GM19239 (cell line): Measurements from ENCODE around the gene CNTF.

Experiments
- DNase-seq: peaks from one replicate; pipeline ENCODE4 v3.0.0; 2011; ENCODE audit warnings: low spot score; ENCODE audit not compliant: insufficient read length
- FAIRE-seq: peaks from 2 replicates; lab custom pipeline; 2011; peaks lifted over from hg19 to GRCh38; lab: Jason Lieb, UNC

The CNTF gene

DNA sequence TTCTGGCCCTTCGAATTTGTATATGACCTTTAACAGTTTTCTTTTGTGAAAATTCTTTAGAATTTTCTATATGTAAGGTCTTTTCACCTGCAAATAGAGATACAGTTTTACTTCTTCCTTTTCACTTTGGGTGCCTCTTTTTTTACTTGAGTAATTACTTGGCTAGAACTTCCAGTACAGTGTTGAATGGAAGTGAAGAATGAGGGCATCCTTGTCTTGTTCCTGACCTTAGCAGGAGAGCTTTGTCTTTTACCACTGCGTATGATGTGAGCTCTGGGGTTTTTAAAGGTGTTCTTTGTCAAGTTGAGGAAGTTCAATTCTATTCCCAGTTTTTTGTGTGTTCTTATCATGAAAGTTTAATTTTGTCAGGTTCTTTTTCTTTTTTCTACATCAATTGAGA lies 22.0 kb upstream of the CNTF start:
- FAIRE-seq (no peak), DNase-seq (no peak)

DNA sequence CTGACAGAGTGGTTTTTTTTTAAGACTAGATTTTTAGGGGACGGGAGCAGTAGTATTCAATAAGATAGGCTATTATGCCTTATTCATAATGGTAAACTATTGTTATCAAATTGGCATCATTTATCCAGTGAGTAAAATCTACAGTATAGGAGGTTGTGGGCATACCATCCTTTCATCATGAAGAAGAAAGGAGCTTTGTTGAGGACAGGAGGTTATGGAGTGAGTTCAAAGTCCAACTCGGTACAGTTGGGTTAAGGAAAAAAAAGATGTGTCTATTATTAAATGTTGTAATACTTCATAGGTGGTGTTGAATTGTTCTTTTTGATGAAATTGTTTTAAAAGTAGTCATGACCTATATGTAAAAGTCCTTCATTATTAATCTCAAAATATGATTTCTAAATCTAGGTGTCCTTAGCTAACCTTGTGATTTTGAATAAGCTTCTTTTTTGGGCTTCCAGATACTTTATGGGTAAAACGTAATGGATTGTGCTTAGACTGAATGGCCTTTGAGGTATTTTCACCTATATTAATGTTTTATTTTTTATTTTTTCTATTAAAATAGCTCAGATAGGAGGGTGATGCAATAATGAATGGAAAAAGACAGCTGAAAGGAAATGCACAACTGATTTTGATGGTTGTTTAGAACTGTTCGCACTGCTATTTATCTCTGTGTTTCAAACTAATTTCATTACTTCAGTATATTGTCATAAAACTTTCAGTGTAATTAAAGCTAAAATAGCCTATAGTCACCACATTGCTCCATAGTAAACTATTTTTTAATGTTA lies 15.3 kb upstream of the CNTF start:
- DNase-seq (no peak), FAIRE-seq (no peak)

DNA sequence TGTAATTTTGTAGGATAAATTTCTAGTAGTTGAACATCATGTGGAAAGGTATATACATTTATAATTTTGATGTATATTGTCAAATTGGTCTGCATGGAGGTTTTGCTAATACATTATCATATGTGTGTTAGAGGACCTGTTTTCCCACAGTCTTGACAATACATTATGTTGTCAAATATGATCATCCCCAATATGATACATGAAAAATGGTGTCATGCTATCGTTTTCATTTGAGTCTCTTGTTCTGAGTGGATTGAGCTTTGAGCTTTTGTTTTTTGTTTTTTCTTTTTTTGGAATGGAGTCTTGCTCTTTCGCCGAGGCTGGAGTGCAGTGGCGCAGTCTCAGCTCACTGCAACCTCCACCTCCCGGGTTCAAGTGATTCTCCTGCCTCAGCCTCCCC lies 14.1 kb upstream of the CNTF start:
- DNase-seq: no peak
- no peak for FAIRE-seq

DNA sequence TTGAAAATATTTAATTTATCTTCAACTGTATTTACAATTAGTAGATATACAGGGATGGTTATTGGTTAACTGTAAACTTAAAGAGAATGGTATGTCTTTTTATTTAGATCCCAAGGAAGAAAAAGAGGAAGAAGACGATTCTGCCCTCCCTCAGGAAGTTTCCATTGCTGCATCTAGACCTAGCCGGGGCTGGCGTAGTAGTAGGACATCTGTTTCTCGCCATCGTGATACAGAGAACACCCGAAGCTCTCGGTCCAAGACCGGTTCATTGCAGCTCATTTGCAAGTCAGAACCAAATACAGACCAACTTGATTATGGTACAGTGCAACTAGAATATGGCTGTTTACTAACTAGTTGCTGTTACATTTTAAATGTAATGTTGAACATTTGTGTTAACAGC lies 12.7 kb upstream of the CNTF start:
- peak; percentile 45 for FAIRE-seq
- DNase-seq: no peak

DNA sequence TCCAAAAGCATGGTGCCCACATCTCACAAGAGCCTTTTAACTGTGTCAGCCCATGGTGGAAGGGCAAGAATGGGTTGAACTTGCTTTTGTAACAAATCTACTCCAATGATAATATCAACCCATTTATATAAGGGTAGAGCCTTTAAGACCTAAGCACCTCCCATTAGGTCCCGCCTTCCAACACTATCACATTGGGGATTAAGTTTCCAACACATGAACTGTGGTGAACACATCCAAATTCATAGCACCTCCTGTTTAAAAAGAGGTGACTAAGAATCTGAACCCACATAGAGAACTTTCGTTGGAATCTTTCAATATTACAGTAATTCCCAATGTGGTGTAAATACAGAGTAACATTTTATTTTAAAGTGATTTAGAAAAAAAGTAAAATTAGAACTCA lies 9.2 kb upstream of the CNTF start:
- FAIRE-seq (no peak), DNase-seq (no peak)

DNA sequence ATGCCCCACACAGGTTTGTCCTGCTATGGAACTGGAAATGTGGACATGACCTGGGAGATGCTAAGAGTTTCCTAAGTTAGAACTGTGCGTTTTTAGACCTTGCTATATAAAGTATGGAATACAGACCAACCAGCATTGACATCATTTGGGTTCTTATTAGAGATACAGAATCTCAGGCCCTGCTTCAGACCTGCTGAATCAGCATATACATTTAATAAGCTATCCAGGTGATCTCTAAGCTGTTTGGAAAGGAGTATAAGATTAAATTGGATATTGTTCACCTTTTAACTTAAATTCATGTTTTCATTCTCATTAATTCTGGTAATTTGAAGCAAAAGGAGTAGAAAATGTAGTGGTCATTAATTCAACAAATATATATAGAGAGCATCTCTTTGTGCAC lies 6.9 kb upstream of the CNTF start:
- DNase-seq (no peak), FAIRE-seq (no peak)

DNA sequence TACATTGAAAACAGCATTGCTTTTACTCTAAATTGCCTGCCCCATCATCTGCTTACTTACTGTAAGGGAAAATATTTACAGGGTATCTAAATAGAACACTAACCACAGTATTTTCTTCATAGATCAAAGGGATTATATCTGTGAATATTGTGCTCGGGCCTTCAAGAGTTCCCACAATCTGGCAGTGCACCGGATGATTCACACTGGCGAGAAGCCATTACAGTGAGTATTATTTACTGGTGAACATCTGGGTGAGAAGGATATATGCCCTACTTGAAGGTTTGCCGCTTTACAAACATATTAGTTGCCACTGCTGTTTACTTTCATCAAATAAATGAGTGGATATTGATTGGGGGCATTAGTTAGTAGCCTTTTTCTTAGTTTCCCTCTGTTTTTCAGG lies 5.9 kb upstream of the CNTF start:
- FAIRE-seq (no peak), DNase-seq (no peak)

DNA sequence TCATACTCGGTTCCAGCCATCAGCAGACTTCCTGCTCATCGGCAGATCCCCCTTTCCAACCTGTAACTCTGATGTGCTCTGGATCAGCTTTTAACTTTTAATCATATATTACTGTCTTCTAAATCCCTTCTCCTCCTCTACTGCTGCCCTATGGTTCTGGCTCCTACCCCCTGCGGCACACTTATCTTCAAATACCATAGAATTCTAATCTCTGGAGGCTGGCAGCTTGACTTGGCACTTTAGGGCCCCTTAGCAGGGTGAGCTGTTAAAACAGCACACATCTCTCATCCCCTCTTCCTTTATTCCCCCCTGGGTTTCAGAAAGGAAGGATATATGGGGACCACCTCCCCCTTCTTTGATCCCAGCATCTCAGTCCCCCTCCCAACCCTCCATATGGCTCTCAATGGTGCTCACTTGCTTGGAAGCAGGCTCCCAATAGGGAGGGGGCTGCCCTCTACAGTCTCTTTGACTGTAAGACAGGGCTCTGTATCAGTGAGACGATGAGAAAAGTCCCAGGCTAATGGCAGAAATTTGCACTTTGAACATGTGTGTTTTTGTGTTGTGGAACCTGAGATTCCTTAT lies 4.4 kb upstream of the CNTF start:
- FAIRE-seq (no peak), DNase-seq (no peak)

DNA sequence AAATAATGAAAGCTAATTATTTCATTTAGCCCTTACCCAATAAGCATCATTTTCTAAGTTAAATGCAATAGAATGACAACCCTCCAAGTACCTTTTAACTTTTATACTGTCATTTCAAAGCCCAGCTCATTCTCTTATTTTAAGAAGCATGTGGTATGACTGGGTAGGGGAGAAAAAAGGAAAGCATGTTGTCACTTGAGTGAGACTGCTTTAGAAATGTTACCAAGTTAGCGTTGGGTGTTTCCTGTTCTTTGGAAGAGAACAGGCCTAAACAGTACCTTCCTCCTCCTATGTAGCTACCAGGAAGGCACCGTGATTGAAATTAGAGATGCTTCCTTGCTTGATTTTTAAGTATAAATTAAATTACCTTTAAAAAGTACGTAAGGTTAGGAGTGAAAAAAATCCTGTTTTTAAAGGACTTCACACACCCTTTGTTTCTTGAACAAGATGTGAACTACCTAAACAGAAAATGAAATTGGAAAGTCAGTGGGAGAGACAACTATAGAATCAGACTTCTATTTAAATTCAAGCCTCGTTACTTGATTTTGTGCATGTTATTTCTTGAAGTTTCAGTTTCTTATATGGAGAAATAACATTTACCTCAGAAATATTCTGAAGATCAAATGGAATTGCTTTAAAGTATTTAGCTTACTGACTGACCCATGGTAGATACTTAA lies 741 bp upstream of the CNTF start:
- FAIRE-seq (peak; percentile 78), DNase-seq (no peak)

DNA sequence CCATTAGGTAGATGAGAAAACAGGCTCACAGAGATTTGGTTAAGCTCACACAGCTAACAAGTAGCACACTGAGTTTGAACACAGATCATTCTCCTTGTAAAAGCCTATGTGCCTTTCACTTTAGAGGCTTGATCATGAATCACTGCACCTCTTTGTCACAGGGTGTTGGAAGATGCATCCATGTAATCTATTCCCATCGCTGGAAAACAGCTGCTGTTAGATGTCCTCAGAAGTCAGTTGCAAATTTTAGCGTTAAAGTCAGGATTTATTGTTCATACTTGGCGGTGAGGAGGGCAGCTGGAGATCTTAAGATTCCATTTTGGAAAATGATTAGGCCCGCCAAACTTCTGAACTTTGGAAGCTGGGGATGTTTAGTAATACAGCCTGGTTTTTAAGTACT lies 2.6 kb downstream of the CNTF start:
- FAIRE-seq: no peak
- DNase-seq: no peak

DNA sequence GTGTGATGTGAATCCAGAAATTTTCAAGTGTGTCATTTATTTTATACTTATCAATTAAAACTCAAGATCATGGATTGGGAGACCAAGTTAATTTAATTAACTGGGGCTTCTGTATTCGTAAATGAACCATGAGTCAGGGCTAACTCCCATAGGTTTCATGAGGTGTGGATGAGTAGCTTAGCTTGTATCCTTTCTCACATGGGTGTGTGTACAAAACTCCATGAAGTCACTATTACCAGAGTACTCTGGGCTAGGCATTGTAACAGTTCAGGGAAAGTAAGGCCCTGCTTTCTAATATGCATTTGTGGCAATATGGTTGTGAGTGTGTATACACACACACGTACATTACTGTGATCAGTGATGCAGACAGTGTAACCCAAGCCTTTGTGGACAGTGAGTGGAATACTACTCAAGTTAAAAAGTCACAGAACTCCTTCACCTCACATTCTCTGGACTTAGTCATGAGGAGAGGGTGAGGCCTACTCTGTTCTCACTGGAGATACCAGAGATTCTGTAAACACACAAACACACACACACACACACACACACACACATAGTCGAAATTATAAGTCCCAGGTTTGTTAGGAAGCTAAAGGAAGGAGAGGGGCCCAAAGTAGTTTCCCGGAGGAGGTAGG lies 3.5 kb downstream of the CNTF start:
- FAIRE-seq (no peak), DNase-seq (no peak)

DNA sequence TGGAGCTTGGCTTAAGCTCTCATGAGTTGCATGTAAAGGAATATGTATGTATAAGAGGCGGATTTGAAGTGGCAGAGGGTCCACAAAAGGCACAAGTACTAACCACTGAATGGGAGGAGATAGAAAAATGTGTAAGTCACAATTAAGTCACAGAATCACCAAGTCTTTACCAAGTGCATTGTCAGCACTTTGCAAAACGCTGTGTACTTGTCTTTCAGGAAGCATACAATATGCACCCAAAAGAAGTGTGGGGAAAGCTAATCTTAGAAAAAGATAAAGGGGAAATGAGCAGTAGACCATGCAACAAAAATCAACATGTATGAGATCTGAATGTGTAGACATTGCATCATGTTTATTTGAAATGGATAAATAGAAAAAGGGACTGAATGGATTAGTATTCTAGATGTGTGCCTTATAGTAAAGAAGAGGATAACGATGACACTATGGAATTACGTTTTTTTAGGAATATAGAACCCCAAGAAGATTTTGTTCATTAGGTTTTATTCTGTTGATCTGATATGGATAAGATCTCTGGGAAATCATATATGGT lies 4.5 kb downstream of the CNTF start:
- DNase-seq (no peak), FAIRE-seq (no peak)

DNA sequence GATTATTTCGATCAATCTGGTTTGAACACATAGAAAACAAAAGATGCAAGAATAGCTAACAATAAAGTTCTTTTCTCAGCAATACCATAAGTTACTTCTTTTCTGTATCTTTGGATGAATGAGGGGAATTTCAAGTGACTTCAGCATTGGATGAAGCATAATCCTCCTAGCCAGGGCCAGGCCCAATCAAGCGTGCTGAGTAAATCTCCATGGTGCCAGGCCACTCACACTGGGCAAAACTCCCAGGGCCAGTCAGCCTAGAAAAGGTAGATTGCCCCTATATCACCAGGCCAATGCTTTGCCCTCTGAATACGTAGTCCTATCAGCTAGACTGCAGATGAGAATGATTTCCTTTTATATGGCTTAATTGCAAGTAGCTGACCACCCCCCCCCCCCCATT lies 6.0 kb downstream of the CNTF start:
- FAIRE-seq (no peak), DNase-seq (no peak)

DNA sequence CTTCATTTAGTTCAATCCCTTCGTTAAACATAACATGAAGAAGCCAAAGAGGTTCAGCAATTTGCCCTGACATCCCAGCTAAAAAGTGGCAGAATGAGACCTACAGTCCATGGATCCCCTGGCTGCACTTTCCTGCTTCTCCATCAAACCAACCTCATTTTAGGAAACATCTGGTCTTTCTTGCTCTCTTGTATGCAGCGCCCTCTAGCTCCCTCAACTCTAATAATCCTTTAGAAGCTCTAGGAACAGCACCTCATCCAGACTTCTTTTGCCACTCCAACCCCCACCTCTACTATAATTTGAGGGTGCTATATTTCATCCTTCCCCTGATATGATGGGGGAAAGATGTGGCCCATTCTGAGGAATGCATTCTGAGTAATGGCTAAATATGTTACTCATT lies 7.4 kb downstream of the CNTF start:
- FAIRE-seq: no peak
- DNase-seq: peak; percentile 9

DNA sequence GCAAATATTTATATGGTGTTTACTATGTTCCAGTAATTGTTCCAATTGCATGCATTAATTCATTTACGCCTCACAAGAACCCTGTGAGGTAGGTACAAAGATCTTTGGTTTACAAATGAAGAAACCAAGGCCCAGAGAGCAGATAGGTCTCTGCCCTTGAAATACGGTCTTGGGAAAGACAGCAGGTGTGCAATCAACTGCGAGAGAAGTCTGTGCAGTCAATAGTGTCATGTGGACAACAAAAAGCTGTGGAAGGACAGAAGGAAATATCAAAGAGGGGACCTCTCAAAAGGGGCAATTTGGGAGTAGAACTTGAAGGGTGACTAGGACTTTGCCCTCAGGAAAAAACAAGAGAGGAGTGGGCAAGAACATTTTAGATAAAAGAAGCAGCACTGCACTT lies 8.9 kb downstream of the CNTF start:
- FAIRE-seq (no peak), DNase-seq (no peak)

DNA sequence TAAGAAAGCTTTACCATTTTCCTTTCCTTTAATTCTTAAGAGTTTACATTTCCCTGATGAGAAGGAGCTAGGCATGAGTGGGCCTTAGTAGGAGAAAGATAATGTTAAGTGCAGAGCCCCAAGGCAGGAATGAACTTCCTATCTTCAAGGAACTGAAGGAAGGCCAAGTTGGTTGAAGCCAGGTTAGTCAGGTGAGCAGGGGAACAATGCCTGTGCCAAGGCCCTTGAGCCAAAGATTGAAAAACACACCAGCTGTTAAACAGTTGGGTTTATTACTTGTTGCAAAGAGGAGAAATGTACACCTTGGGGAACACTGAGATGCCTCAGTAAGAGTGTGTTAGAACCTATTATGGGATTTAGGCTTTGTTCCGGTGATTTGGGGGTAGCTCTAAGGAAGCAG lies 10.0 kb downstream of the CNTF start:
- DNase-seq (no peak), FAIRE-seq (no peak)

DNA sequence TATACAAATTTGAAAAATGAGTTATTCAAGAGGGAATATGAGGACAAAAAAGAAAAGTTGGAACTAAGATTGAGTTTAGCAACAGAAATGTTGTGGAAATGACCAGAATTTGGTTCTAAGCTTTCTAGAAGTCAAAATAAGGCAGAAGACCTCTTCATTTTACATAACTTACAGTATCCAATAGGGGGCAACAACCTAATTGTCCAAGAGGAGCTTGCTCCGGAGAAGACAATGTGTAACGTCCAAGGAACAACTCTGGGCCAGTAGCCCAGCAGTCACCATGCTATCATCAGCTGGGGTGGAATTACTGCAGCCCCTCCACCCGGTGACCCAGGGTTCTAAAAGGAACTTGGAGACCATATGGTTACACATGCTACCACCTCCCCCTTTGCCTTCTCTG lies 14.1 kb downstream of the CNTF start:
- no peak for FAIRE-seq
- no peak for DNase-seq

DNA sequence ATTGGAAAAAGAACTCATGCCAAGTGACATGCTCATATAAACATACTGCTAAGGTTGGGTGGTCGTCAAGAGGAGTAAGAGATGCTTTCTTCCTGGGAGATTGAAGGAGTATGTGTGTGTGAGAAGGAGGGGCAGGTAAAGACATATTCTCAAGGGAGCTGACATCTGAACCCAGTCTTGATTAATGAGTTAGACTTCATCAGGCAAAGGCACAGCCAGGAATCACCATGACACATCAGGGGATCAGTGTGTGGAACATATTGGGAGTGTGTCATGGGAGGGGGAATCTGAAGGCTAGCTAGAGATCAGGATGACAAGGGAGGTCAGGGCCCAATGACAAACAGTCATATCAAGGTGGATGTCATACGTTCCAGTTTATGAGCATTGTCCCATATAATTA lies 14.9 kb downstream of the CNTF start:
- no peak for DNase-seq
- no peak for FAIRE-seq

DNA sequence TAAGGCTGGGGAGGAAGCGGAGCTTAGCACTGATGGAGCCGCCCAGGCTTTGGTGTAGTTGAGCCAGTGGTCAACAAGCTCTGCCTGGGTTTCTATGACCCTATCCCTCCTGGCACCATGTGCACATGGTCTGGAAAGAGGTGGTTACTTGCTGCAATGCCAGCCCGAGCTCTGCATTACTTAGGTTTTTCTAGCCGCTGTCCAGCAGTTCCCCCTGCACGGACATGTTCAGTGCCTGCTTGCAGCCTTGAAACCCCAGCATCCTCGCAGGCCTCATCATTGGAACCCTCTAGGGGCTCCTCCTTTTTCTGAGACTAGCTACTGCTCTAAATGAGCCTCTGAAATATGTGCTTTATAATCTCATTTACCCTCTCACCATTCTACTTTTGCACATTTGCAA lies 16.6 kb downstream of the CNTF start:
- FAIRE-seq (no peak), DNase-seq (no peak)

DNA sequence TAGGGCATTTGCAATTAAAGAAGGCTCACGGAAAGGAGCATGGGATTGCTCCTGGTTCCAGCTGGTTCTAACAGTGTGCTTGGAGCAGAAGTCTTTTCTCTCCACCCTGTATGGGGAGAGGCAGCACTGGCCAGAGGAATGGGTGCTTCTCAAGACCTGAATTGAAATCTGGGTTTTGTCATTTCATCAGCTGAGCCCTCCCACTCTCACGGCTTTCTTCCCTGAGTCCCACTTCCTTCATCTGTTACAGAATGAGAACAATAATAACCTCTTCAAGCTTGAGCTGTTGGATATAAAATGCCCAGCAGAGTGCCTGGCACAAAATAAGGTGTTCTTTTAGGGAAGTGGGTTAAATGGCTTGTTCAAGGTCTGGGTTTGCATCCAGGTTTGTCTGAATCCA lies 17.2 kb downstream of the CNTF start:
- FAIRE-seq: no peak
- DNase-seq: no peak

DNA sequence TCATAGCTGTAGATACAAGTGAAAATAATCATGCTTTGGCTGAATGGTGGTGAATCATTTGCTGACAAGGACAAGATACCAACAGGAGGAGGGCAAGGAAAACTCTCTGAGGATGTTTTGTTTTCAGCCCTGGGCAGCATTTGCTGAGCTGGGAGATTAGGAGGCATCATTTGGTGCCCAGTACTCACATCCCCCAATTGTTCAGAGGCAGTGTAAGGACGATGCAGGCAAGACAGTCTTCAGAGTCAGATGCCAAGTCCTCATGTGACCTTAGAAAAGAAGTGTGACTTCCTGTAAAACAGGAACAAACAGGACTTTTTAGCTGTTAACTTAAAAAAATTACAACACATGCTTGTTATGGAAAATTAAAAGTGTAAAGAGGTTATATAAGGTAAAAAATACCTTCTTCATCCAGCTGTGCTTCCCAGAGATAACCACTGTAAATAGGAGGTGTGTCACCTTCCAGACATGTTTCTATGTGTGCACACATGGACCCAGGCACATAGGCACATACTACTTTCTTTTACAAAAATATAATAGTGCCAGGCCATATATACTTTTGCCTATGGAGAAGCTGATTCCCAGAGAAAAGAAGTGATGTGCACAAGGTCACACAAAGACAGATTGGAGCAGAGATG lies 18.0 kb downstream of the CNTF start:
- FAIRE-seq: no peak

More for the DNA sequence above, 18.0 kb downstream of the CNTF start:
- DNase-seq: no peak
